ENCODE results near the gene CPLANE1.

DNA sequence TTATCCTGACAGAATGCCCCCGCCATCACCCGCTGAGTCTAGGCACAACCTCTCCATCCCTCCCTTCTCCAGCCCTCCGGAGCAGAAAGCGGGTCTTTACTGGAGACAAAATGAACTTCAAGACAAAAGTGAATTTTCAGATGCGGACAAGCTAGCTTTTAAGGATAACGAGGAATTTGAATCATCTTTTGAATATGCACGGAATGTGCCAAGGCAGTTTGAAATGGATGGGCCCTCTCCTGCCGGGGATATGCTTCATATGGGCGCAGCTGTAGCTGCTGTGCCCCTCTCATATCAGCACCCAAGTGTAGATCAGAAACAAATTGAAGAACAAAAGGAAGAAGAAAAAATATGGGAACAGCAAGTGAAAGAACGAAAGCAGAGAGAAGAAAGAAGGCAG, 37.5 kb downstream of the CPLANE1 start:
- TF ChIP-seq, protein P1, sequence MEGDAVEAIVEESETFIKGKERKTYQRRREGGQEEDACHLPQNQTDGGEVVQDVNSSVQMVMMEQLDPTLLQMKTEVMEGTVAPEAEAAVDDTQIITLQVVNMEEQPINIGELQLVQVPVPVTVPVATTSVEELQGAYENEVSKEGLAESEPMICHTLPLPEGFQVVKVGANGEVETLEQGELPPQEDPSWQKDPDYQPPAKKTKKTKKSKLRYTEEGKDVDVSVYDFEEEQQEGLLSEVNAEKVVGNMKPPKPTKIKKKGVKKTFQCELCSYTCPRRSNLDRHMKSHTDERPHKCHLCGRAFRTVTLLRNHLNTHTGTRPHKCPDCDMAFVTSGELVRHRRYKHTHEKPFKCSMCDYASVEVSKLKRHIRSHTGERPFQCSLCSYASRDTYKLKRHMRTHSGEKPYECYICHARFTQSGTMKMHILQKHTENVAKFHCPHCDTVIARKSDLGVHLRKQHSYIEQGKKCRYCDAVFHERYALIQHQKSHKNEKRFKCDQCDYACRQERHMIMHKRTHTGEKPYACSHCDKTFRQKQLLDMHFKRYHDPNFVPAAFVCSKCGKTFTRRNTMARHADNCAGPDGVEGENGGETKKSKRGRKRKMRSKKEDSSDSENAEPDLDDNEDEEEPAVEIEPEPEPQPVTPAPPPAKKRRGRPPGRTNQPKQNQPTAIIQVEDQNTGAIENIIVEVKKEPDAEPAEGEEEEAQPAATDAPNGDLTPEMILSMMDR (IDR thresholded peaks at IDR 0.05), result no peak
- TF ChIP-seq POLR2A (IDR thresholded peaks at IDR 0.05), result no peak

Data from suprapubic skin (tissue), 3 donors.